H9 (cell line): ENCODE measurements around the gene PLEKHG2. TPM values are rescaled to one million over a fixed set of nuclear protein-coding genes. Genes with fewer than 3 reads are reported as not detected.

Source experiments
- DNase-seq: peaks from one replicate; pipeline ENCODE4 v3.0.0-alpha.2; 2017
- H2AFZ ChIP-seq: one replicate; pipeline ENCODE4 v1.6.1; 2013; ENCODE audit warnings: mild to moderate bottlenecking, low read length, control low read depth, moderate library complexity
- H2AK5ac ChIP-seq: 2 replicates; pipeline ENCODE4 v1.6.1; 2013; ENCODE audit warnings: low read length, control low read depth, mixed read lengths; ENCODE audit not compliant: insufficient read length
- H2BK120ac ChIP-seq: one replicate; pipeline ENCODE4 v1.6.1; 2013; ENCODE audit warnings: low read depth, mild to moderate bottlenecking, low read length, control low read depth, inconsistent platforms; ENCODE audit not compliant: poor library complexity, severe bottlenecking
- H2BK12ac ChIP-seq: 2 replicates; pipeline ENCODE4 v1.6.1; 2013; ENCODE audit warnings: low read length, control low read depth, mixed read lengths, low read depth; ENCODE audit not compliant: insufficient read length
- H2BK15ac ChIP-seq: 2 replicates; pipeline ENCODE4 v1.6.1; 2013; ENCODE audit warnings: low read depth, low read length, control low read depth
- H2BK20ac ChIP-seq: one replicate; pipeline ENCODE4 v1.6.1; 2013; ENCODE audit warnings: low read depth, mild to moderate bottlenecking, low read length, control low read depth, inconsistent platforms; ENCODE audit not compliant: poor library complexity, severe bottlenecking
- H2BK5ac ChIP-seq: 2 replicates; pipeline ENCODE4 v1.6.1; 2013; ENCODE audit warnings: low read length, control low read depth, mixed read lengths; ENCODE audit not compliant: insufficient read length
- H3K14ac ChIP-seq: 2 replicates; pipeline ENCODE4 v1.6.1; 2013; ENCODE audit warnings: low read length, control low read depth; ENCODE audit not compliant: insufficient read depth
- H3K18ac ChIP-seq: 2 replicates; pipeline ENCODE4 v1.6.1; 2013; ENCODE audit warnings: low read depth, mild to moderate bottlenecking, mixed read lengths, low read length, control low read depth; ENCODE audit not compliant: insufficient read length
- H3K23ac ChIP-seq: 2 replicates; pipeline ENCODE4 v1.6.1; 2013; ENCODE audit warnings: low read length, control low read depth, mixed read lengths, low read depth; ENCODE audit not compliant: insufficient read length
- H3K23me2 ChIP-seq: 2 replicates; pipeline ENCODE4 v1.6.1; 2013; ENCODE audit warnings: low read depth, mild to moderate bottlenecking, mixed read lengths, low read length, control low read depth; ENCODE audit not compliant: insufficient read length, poor library complexity, severe bottlenecking
- H3K27ac ChIP-seq: 2 replicates; pipeline ENCODE4 v1.5.1; 2013; ENCODE audit warnings: low read length, control low read depth, mixed read lengths, low read depth; ENCODE audit not compliant: insufficient read length
- H3K27me3 ChIP-seq: 2 replicates; pipeline ENCODE4 v1.6.1; 2013; ENCODE audit warnings: low read length, control low read depth, inconsistent platforms; ENCODE audit not compliant: insufficient read depth
- H3K4ac ChIP-seq: 2 replicates; pipeline ENCODE4 v1.6.1; 2013; ENCODE audit warnings: low read depth, mild to moderate bottlenecking, control low read depth, inconsistent platforms, low read length, moderate library complexity
- H3K4me1 ChIP-seq: 2 replicates; pipeline ENCODE4 v1.6.1; 2013; ENCODE audit warnings: low read length, control low read depth, inconsistent platforms; ENCODE audit not compliant: insufficient read depth
- H3K4me2 ChIP-seq: 2 replicates; pipeline ENCODE4 v1.6.1; 2013; ENCODE audit warnings: low read length, control low read depth, mixed read lengths; ENCODE audit not compliant: insufficient read length, insufficient read depth
- H3K56ac ChIP-seq: 2 replicates; pipeline ENCODE4 v1.6.1; 2013; ENCODE audit warnings: low read depth, mild to moderate bottlenecking, mixed read lengths, low read length, control low read depth; ENCODE audit not compliant: insufficient read length
- H3K79me1 ChIP-seq: 2 replicates; pipeline ENCODE4 v1.6.1; 2013; ENCODE audit warnings: low read depth, mild to moderate bottlenecking, moderate library complexity, low read length, control low read depth, inconsistent platforms; ENCODE audit not compliant: insufficient read depth, poor library complexity, severe bottlenecking
- H3K79me2 ChIP-seq: 2 replicates; pipeline ENCODE4 v1.6.1; 2013; ENCODE audit warnings: low read length, control low read depth, inconsistent platforms; ENCODE audit not compliant: insufficient read depth
- H3K9ac ChIP-seq: 2 replicates; pipeline ENCODE4 v1.6.1; 2013; ENCODE audit warnings: low read length, control low read depth, mixed read lengths; ENCODE audit not compliant: insufficient read length; ENCODE audit errors: extremely low read depth
- H3K9me3 ChIP-seq: one replicate; pipeline ENCODE4 v1.6.1; 2013; ENCODE audit warnings: low read depth, low read length, inconsistent platforms; ENCODE audit not compliant: control insufficient read depth
- H3T11ph ChIP-seq: one replicate; pipeline ENCODE4 v1.6.1; 2013; ENCODE audit warnings: mild to moderate bottlenecking, low read length, control low read depth, inconsistent platforms
- H4K20me1 ChIP-seq: one replicate; pipeline ENCODE4 v1.6.1; 2013; ENCODE audit not compliant: control insufficient read depth, insufficient read length, insufficient read depth
- H4K5ac ChIP-seq: 2 replicates; pipeline ENCODE4 v1.6.1; 2013; ENCODE audit warnings: low read depth, mild to moderate bottlenecking, mixed read lengths, low read length, control low read depth; ENCODE audit not compliant: insufficient read length
- H4K8ac ChIP-seq: replicated peaks from 2 replicates; pipeline ENCODE4 v1.6.1; 2013; ENCODE audit warnings: low read length, control low read depth, mixed read lengths, low read depth; ENCODE audit not compliant: insufficient read length
- H4K91ac ChIP-seq: 2 replicates; pipeline ENCODE4 v1.6.1; 2013; ENCODE audit warnings: low read depth, mild to moderate bottlenecking, moderate library complexity, mixed read lengths, low read length, control low read depth; ENCODE audit not compliant: insufficient read length
- H3K27ac Mint-ChIP-seq, 3 experiments: 2 replicates in 2 of 3; 3 replicates in 1 of 3; pipeline ENCODE4 v1.8.0; 2020 to 2021; ENCODE audit warnings: mixed read lengths in 3 of 3, mild to moderate bottlenecking in 1 of 3, moderate library complexity in 1 of 3
- H3K27me3 Mint-ChIP-seq: 2 replicates; pipeline ENCODE4 v1.8.0; 2021; ENCODE audit warnings: low read depth, mild to moderate bottlenecking, moderate library complexity, mixed read lengths
- H3K36me3 Mint-ChIP-seq, 3 experiments: 2 replicates in 2 of 3; 3 replicates in 1 of 3; pipeline ENCODE4 v1.8.0; 2020 to 2021; ENCODE audit warnings: low read depth in 3 of 3, mixed read lengths in 3 of 3; ENCODE audit not compliant: insufficient read depth in 1 of 3
- H3K4me1 Mint-ChIP-seq, 2 experiments: 2 replicates each; pipeline ENCODE4 v1.8.0; 2020; ENCODE audit warnings: mixed read lengths in 2 of 2
- H3K4me3 Mint-ChIP-seq, 2 experiments: 2 replicates in 1 of 2; 3 replicates in 1 of 2; pipeline ENCODE4 v1.8.0; 2020 to 2021; ENCODE audit warnings: mild to moderate bottlenecking in 2 of 2, mixed read lengths in 2 of 2, moderate library complexity in 1 of 2
- H3K9me3 Mint-ChIP-seq, 2 experiments: 2 replicates in 1 of 2; 3 replicates in 1 of 2; pipeline ENCODE4 v1.8.0; 2020; ENCODE audit warnings: mild to moderate bottlenecking in 2 of 2, mixed read lengths in 2 of 2, moderate library complexity in 1 of 2
- total RNA-seq: library from RNA; stranded (reverse); gene quantifications from 2 replicates; pipeline ENCODE4 v1.2.1, GENCODE V29; 2021
- TF ChIP-seq, protein P1 (sequence below): fragments of 200-600 bp; sonication (generic); conservative IDR thresholded peaks from 3 replicates; pipeline ENCODE4 v1.8.0; 2021; ENCODE audit warnings: antibody characterized with exemption, mild to moderate bottlenecking

Gene PLEKHG2
- total RNA-seq, 1 experiment from 2014 or later, result 167 TPM

DNA sequence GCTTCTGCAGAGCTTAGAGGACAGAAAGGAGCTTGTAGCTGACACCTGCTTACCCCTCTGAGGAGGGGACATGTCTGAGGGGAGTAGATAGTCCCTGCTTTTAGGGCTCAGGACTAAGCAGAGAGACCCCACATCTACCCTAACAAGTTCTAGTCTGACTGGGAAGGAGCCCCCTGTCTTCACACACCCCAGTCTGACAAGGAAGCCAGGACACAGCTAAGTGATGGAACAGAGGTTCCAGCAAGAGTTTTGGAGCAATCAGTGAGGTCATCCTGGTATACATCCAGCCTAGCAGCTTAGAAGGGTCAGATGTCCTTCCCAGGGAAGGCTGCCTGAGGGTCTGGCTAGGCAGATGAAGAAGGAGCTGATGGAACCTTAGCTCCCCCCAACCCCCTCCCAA, 36.5 kb upstream of the PLEKHG2 start:
- no peak overlapping the region for H3K56ac ChIP-seq
- H3K79me1 ChIP-seq, result no peaks in the 10 kb centered on the region
- H3K4me3 Mint-ChIP-seq, result no peak overlapping the region
- no peaks in the 10 kb centered on the region for H3K9me3 ChIP-seq
- H4K91ac ChIP-seq, result no peak overlapping the region
- no peaks in the 10 kb centered on the region for H3K79me2 ChIP-seq
- H3K27ac Mint-ChIP-seq, result no peak overlapping the region
- H3K36me3 Mint-ChIP-seq, result peaks cover 53 to 86% (median 82%) of the 10 kb centered on the region in 3 experiments
- H3K4me1 ChIP-seq, result no peaks in the 10 kb centered on the region
- TF ChIP-seq, protein P1, sequence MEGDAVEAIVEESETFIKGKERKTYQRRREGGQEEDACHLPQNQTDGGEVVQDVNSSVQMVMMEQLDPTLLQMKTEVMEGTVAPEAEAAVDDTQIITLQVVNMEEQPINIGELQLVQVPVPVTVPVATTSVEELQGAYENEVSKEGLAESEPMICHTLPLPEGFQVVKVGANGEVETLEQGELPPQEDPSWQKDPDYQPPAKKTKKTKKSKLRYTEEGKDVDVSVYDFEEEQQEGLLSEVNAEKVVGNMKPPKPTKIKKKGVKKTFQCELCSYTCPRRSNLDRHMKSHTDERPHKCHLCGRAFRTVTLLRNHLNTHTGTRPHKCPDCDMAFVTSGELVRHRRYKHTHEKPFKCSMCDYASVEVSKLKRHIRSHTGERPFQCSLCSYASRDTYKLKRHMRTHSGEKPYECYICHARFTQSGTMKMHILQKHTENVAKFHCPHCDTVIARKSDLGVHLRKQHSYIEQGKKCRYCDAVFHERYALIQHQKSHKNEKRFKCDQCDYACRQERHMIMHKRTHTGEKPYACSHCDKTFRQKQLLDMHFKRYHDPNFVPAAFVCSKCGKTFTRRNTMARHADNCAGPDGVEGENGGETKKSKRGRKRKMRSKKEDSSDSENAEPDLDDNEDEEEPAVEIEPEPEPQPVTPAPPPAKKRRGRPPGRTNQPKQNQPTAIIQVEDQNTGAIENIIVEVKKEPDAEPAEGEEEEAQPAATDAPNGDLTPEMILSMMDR, result no peak
- H3K27me3 Mint-ChIP-seq, result no peaks in the 10 kb centered on the region
- no peak overlapping the region for H2BK15ac ChIP-seq
- H3K23me2 ChIP-seq, result no peaks in the 10 kb centered on the region
- no peak overlapping the region for H2AFZ ChIP-seq
- no peak overlapping the region for H2BK5ac ChIP-seq
- no peak overlapping the region for H3K4me2 ChIP-seq
- H4K5ac ChIP-seq, result no peak overlapping the region
- H3K4me1 Mint-ChIP-seq, result no peaks in the 10 kb centered on the region
- H3K4ac ChIP-seq, result no peak overlapping the region
- H2BK12ac ChIP-seq, result no peak overlapping the region
- H3K9me3 Mint-ChIP-seq, result no peaks in the 10 kb centered on the region; a peak in 1 of 5 replicates
- DNase-seq, result no peak
- H2AK5ac ChIP-seq, result no peak overlapping the region
- H3T11ph ChIP-seq, result no peak overlapping the region
- H3K27ac ChIP-seq, result no peak overlapping the region
- no peaks in the 10 kb centered on the region for H3K27me3 ChIP-seq
- no peak overlapping the region for H2BK20ac ChIP-seq
- no peak overlapping the region for H2BK120ac ChIP-seq
- no peak overlapping the region for H4K8ac ChIP-seq
- no peak overlapping the region for H3K18ac ChIP-seq
- H3K14ac ChIP-seq, result no peak overlapping the region
- no peak overlapping the region for H3K9ac ChIP-seq
- H3K23ac ChIP-seq, result no peak overlapping the region
- H4K20me1 ChIP-seq, result peaks cover 2% of the 10 kb centered on the region
